NK-92 treated with Interleukin-12 subunit alpha and Interleukin-12 subunit beta, amount 100 ng/mL, for 24 hours (cell line): ENCODE results near the gene RAB38.

ENCODE experiments used
- DNase-seq: peaks from one replicate; lab custom pipeline; 2025; lab: John Stamatoyannopoulos, UW

Gene RAB38

DNA sequence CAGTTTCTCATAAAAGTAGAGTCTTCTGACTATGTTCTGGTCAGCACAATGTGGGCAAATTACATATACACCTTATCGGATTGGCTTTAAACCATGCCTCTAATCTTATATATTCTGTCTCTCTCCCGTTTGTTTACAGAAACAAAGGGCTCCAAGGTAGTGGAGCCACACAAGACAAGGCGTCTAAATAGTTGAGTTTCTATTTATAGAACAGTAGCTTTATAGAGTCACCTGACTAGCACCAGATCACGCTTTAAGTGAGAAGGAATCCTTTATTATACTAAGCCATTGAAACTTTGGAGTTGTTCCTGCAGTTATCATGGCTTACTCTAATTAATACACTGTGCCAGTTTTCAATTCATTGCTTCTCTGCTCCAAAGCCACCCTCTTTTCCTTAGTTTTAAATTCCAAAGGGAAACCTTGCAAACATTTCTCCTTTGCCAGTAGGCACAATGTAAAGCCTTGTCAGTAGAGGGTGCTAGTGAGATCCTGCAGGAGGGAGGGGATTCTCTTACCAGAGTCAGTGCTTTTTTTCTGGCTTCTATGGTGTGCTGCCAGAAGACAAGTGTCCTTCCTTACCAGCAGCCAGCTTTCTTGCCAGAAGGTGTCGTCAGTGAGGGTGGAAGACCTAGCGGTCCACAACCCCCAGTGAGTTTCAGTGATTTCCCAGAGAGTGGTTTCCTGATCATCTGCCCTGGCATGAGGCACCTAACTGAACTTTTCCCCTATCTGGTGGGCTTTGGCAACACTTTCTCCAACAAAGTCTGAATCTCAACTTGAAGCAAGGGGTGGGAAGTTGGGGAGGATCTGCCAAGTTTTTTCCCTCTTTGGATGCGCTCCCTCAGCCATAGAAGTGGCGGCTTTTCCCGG lies 71.7 kb downstream of the RAB38 start:
- DNase-seq: peak; percentile 2

DNA sequence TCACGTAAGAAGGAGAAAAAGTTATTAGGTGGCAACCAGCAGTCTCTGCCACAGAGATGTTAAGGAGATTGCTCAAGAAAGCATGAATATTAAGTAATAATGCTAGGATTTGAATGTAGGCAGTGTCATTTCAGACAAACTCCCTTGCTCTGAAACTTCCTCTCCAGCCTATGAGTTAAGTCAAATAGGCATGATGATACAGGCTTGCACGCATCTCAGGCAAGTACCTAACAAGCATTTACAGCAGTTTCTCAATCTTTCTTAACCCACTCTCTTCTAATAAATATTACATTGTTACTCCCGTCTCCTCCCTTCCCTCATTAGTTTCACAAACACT lies 72.7 kb downstream of the RAB38 start:
- no peak for DNase-seq

DNA sequence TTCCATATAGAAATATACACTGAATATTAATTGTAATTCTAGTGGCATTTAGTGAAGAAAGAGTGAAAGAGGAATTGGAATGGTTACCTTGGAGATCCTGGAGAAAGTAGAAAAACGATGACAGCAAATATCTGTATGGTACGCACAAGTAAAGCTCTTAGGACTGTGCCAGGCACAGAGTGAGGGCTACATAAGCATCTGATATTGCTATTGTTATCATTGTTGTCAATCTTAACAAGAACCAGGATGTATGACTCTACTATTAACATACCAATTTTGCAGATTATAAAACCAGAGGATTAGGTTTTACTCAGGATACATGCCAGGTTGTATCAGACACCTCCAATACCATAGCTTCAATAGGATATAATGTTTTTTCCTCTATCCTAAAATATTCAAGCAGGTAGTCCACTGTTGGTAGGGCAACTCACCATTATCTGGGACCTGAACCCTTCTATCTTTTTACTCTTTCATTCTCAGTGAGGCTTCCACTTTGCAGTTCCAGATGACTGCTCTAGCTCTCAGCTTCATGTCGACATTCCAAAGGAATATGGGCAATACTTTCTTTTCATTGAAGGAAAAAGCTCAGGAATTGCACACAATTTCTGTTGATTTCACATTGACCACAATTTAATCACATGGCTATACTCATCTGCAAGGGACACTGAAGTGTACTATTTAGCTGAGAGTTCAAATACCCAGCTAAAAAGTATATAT lies 73.2 kb downstream of the RAB38 start:
- no peak for DNase-seq

DNA sequence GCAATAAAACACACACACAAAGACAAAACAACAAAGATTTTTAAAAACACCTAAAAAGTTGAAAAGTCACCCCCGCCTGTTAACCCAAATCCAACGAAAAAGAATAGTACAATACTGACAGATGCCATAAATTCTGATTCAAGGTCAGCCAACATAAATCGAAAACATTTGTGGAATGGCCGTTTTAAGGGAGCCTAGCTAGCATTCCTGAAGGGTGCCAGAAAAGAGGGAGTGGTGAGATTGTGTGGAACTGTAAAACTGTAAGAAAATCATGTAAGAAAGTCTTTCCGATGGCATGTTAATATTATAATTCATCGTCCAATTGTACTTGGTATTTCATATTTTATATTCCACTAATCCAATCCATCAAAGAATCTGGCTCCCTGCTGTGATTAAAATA lies 75.1 kb downstream of the RAB38 start:
- DNase-seq: no peak

GRCh38 chr11:88098289-88098688 lies 77.0 kb downstream of the RAB38 start:
- DNase-seq: no peak

- no peak for DNase-seq
These were observed 86.1 kb downstream of the RAB38 start for GRCh38 chr11:88089134-88089533.

GRCh38 chr11:88087337-88087736 lies 87.9 kb downstream of the RAB38 start:
- DNase-seq: no peak

GRCh38 chr11:88086297-88086696 lies 88.9 kb downstream of the RAB38 start:
- no peak for DNase-seq

GRCh38 chr11:88070437-88070836 lies 104.8 kb downstream of the RAB38 start:
- no peak for DNase-seq

DNA sequence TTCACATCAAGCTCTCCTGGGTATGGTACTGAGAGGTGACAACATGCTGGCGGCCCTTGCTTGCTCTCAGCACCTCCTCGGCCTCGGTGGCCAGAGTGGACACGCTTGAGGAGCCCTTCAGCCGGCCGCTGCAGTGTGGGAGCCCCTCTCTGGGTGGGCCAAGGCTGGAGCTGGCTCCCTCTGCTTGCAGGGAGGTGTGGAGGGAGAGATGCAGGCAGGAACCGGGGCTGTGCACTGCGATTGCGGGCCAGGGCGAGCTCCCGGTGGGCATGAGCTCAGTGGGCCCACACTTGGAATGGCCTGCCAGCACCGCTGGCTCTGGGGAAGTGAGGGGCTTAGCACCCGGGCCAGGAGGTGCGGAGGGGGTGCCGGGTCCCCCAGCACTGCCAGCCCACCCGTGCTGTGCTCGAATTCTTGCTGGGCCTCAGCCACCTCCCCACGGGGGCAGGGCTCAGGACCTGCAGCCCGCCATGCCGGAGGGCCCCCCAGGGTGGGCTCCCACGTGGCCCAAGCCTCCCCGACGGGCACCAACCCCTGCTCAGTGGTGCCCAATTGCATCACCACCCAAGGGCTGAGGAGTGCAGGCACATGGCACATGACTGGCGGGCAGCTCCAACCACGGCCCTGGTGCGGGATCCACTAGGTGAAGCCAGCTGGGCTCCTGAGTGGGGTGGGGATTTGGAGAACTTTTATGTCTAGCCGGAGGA lies 106.2 kb downstream of the RAB38 start:
- DNase-seq: no peak

- no peak for DNase-seq
These were observed 109.2 kb downstream of the RAB38 start for GRCh38 chr11:88066090-88066489.

DNA sequence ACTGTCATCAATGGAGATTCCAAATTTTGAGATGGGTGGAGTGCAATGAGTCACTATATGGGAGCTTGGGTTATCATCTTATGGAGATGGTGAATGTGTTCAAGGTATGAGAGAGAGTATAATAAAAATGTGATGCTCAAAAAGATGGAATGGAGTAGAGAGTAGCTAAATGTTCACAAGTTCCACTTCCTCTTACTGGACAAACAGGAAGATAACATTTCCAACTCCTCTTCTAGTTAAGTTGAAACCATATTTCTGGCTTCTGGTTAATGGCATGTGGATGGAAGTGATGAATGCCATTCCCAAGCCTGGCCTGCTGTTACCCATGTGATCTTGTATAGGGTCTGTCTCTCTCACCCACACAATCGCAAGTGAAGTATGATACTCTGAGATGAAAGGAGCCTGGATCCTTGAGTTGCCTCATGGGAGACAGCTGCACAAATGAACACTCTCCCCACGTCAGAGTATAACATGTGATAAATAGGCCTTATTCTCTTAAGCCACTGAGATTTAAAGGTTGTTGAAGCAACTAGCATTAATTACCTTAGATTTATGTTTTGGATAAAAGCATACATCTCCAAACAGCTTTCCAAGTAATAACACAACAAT lies 111.0 kb downstream of the RAB38 start:
- no peak for DNase-seq
